MCF 10A (cell line): ENCODE data around the gene PTPRM. TPM values are rescaled to one million over a fixed set of nuclear protein-coding genes. Genes with fewer than 3 reads are reported as not detected.
A peak's percentile ranks its signal among the peaks of the same experiment; 100 is the strongest.

Experiments
- BruUV-seq: library from RNA; stranded (reverse); fragments of 400-500 nt; replicated peaks from 2 replicates; lab custom pipeline; 2021; lab: Mats Ljungman, UMichigan
- CTCF ChIA-PET: fragments of 300-600 bp; sonication (Branson Sonifier 250); formaldehyde crosslinking; extraction: SDS; loops from one replicate; lab custom pipeline; 2021; ENCODE audit warnings: antibody characterized with exemption, inconsistent platforms; lab: Yijun Ruan, JAX
- POLR2A ChIA-PET: fragments of 300-600, 350-650 bp; sonication (Branson Sonifier 250); formaldehyde crosslinking; extraction: SDS; loops from one replicate; lab custom pipeline; 2020; ENCODE audit warnings: antibody characterized with exemption, inconsistent platforms; lab: Yijun Ruan, JAX
- DNase-seq: peaks from one replicate; pipeline ENCODE4 v3.0.0-alpha.2; 2018; ENCODE audit not compliant: unreplicated experiment
- H3K27ac Mint-ChIP-seq: one replicate; pipeline ENCODE4 v1.8.0; 2022; ENCODE audit warnings: mild to moderate bottlenecking, low read depth, mixed read lengths; ENCODE audit not compliant: unreplicated experiment
- H3K27me3 Mint-ChIP-seq: one replicate; pipeline ENCODE4 v1.8.0; 2022; ENCODE audit warnings: mixed read lengths; ENCODE audit not compliant: insufficient read depth, unreplicated experiment
- H3K36me3 Mint-ChIP-seq: one replicate; pipeline ENCODE4 v1.8.0; 2022; ENCODE audit warnings: mild to moderate bottlenecking, moderate library complexity, mixed read lengths; ENCODE audit not compliant: insufficient read depth, unreplicated experiment
- H3K4me1 Mint-ChIP-seq: one replicate; pipeline ENCODE4 v1.8.0; 2022; ENCODE audit warnings: mixed read lengths; ENCODE audit not compliant: insufficient read depth, unreplicated experiment
- H3K4me3 Mint-ChIP-seq: one replicate; pipeline ENCODE4 v1.8.0; 2022; ENCODE audit warnings: mild to moderate bottlenecking, moderate library complexity, mixed read lengths; ENCODE audit not compliant: unreplicated experiment
- H3K9me3 Mint-ChIP-seq: one replicate; pipeline ENCODE4 v1.8.0; 2022; ENCODE audit warnings: mixed read lengths; ENCODE audit not compliant: unreplicated experiment
- intact Hi-C: fragments of 100-400 bp; cut with micrococcal nuclease; formaldehyde crosslinking; loops from 2 replicates; pipeline ENCODE4 v1.14.1; 2022
- total RNA-seq: library from RNA; stranded (reverse); gene quantifications from 2 replicates; pipeline ENCODE4 v1.2.3, GENCODE V29; 2022
- TF ChIP-seq, protein P1 (sequence below): fragments of 200-600 bp; IDR thresholded peaks from one replicate; pipeline ENCODE4 v1.8.0; 2022; ENCODE audit warnings: antibody characterized with exemption, mild to moderate bottlenecking; ENCODE audit not compliant: unreplicated experiment

PTPRM gene
- total RNA-seq, 1 experiment from 2014 or later: 82.8 TPM

DNA sequence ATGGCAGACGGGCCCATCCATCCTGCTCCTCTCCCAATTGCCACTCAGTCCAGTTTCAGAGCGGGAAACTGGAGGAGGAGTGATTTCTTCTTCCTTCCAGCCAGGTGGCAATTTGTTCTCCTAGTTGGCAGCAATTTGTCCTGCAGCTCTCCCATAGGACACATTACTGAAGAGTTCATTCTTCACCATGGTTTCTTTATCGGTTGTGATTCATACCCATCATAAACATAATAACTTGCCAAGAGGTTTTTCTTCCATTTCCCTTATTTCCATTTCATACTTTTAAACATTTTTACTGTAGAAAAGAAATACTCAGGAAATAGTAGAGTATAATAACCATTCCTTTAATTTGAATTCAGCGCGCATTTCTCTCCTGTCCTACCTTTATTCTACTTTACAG, 664.2 kb downstream of the PTPRM start:
- Mint-ChIP-seq H3K27ac (no peak overlapping the region), H3K9me3 (no peaks in the 10 kb centered on the region), H3K36me3 (peaks cover 13% of the 10 kb centered on the region), H3K27me3 (no peaks in the 10 kb centered on the region), H3K4me3 (no peak overlapping the region), H3K4me1 (peaks cover 8% of the 10 kb centered on the region)
- ChIA-PET POLR2A (no interaction called here), CTCF (no interaction called here)
- TF ChIP-seq, protein P1, sequence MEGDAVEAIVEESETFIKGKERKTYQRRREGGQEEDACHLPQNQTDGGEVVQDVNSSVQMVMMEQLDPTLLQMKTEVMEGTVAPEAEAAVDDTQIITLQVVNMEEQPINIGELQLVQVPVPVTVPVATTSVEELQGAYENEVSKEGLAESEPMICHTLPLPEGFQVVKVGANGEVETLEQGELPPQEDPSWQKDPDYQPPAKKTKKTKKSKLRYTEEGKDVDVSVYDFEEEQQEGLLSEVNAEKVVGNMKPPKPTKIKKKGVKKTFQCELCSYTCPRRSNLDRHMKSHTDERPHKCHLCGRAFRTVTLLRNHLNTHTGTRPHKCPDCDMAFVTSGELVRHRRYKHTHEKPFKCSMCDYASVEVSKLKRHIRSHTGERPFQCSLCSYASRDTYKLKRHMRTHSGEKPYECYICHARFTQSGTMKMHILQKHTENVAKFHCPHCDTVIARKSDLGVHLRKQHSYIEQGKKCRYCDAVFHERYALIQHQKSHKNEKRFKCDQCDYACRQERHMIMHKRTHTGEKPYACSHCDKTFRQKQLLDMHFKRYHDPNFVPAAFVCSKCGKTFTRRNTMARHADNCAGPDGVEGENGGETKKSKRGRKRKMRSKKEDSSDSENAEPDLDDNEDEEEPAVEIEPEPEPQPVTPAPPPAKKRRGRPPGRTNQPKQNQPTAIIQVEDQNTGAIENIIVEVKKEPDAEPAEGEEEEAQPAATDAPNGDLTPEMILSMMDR: no peak
- intact Hi-C loops: no loop called here
- no peak for DNase-seq
- BruUV-seq: no TSS peak

DNA sequence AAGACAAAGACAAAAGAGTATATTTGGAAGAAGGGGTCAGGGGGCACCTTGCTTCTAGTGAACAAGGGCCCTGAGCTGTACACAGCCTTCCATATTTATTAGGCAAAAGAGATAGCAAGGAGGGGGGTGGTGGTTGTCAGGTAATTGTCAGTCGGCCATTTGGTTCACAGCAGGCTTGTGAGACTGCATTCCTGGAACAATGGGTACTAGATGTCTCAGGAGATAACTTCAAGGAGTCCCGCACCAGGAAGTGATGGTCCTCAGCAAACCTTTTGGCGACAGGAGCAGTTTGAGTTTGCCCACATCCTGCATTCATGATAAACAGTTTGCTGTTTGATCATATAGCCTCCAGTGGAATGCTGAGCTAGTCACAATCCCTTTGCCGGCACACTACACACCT, 665.7 kb downstream of the PTPRM start:
- no peaks in the 10 kb centered on the region for H3K27me3 Mint-ChIP-seq
- H3K4me1 Mint-ChIP-seq: peaks cover 8% of the 10 kb centered on the region
- peaks cover 11% of the 10 kb centered on the region for H3K36me3 Mint-ChIP-seq
- H3K27ac Mint-ChIP-seq: no peak overlapping the region
- CTCF ChIA-PET: interaction anchor here (0.7 kb wide), 1 partner anchor 400 kb away, joined by 3 read pairs; no protein-coding TSS in a partner anchor
- POLR2A ChIA-PET: no interaction called here
- H3K9me3 Mint-ChIP-seq: no peaks in the 10 kb centered on the region
- intact Hi-C loops: no loop called here
- TF ChIP-seq, protein P1: no peak
- no peak overlapping the region for H3K4me3 Mint-ChIP-seq
- no TSS peak for BruUV-seq
- no peak for DNase-seq

DNA sequence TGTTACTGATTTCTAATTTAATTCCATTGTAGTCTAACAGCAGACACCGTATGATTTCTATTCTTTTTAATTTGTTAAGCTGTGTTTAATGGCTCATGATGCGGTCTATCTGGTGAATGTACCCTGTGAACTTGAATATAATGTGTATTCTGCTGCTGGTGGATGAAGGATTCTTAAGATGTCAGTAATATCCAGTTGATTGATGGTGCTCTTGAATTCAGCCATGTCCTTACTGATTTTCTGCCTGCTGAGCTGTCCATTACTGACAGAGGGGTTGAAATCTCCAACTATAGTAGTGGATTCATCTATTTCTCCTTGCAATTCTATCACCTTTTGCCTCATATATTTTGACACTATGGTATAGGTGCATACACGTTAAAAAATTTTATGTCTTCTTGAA, 668.8 kb downstream of the PTPRM start:
- no peaks in the 10 kb centered on the region for H3K27me3 Mint-ChIP-seq
- intact Hi-C loops: no loop called here
- CTCF ChIA-PET: interaction anchor here (0.5 to 0.9 kb wide), 5 partner anchors 9 to 446 kb away, joined by 3 to 4 read pairs (median 3); no protein-coding TSS in a partner anchor
- H3K9me3 Mint-ChIP-seq: no peaks in the 10 kb centered on the region
- H3K36me3 Mint-ChIP-seq: peaks cover 7% of the 10 kb centered on the region
- POLR2A ChIA-PET: interaction anchor here (1.0 kb wide), 1 partner anchor 11 kb away, joined by 3 read pairs; no protein-coding TSS in a partner anchor
- no peak overlapping the region for H3K4me3 Mint-ChIP-seq
- H3K4me1 Mint-ChIP-seq: peaks cover 5% of the 10 kb centered on the region
- H3K27ac Mint-ChIP-seq: no peak overlapping the region
- TF ChIP-seq, protein P1: no peak
- DNase-seq: no peak
- no TSS peak for BruUV-seq

GRCh38 chr18:8238507-8238906, 671.4 kb downstream of the PTPRM start:
- ChIA-PET CTCF (no interaction called here), POLR2A (interaction anchor here (0.6 to 1.5 kb wide), 2 partner anchors 10 to 1026 kb away, joined by 3 read pairs; no protein-coding TSS in a partner anchor)
- H3K4me3 Mint-ChIP-seq: no peak overlapping the region
- BruUV-seq: no TSS peak
- H3K27ac Mint-ChIP-seq: no peak overlapping the region
- peaks cover 14% of the 10 kb centered on the region for H3K36me3 Mint-ChIP-seq
- H3K27me3 Mint-ChIP-seq: no peaks in the 10 kb centered on the region
- no peaks in the 10 kb centered on the region for H3K9me3 Mint-ChIP-seq
- H3K4me1 Mint-ChIP-seq: peaks cover 5% of the 10 kb centered on the region
- DNase-seq: peak; percentile 29
- TF ChIP-seq, protein P1: no peak
- intact Hi-C loops: no loop called here
